H1 (cell line): ENCODE data around the gene ITGB1BP1. TPM values are rescaled to one million over a fixed set of nuclear protein-coding genes. Genes with fewer than 3 reads are reported as not detected.

Experiments
- CTCF ChIA-PET: fragments of 300-600 bp; sonication (Branson Sonifier 250); formaldehyde crosslinking; loops from one replicate; lab custom pipeline; 2021; ENCODE audit not compliant: partially characterized antibody; lab: Charles Lee
- POLR2A ChIA-PET: fragments of 300-600 bp; sonication (Branson Sonifier 250); formaldehyde crosslinking; loops from one replicate; lab custom pipeline; 2021; ENCODE audit warnings: inconsistent platforms; ENCODE audit not compliant: partially characterized antibody; lab: Charles Lee
- DNase-seq, 2 experiments: peaks; one replicate each; pipeline versions ENCODE4 v3.0.0 to v3.0.0-alpha.2; 2010 to 2022; ENCODE audit warnings: low spot score in 2 of 2, low read depth in 1 of 2, mixed read lengths in 1 of 2
- FAIRE-seq: peaks from 2 replicates; lab custom pipeline; 2011; peaks lifted over from hg19 to GRCh38; lab: Jason Lieb, UNC
- H2AFZ ChIP-seq: 2 replicates; pipeline ENCODE4 v1.8.1; 2012; ENCODE audit warnings: low read length, inconsistent platforms
- H2AK5ac ChIP-seq: 2 replicates; pipeline ENCODE4 v1.6.1; 2013; ENCODE audit warnings: low read depth, low read length
- H2BK120ac ChIP-seq: replicated peaks from 2 replicates; pipeline ENCODE3; 2013; ENCODE audit warnings: low read depth, low read length, inconsistent platforms
- H2BK12ac ChIP-seq: 2 replicates; pipeline ENCODE4 v1.6.1; 2013; ENCODE audit warnings: low read depth, low read length
- H2BK15ac ChIP-seq: 2 replicates; pipeline ENCODE4 v1.6.1; 2013; ENCODE audit warnings: low read length
- H2BK20ac ChIP-seq: 2 replicates; pipeline ENCODE4 v1.6.1; 2013; ENCODE audit warnings: low read length
- H2BK5ac ChIP-seq: 2 replicates; pipeline ENCODE4 v1.6.1; 2013; ENCODE audit warnings: low read depth, low read length
- H3K14ac ChIP-seq: 2 replicates; pipeline ENCODE4 v1.6.1; 2013; ENCODE audit warnings: inconsistent platforms; ENCODE audit not compliant: insufficient read length
- H3K18ac ChIP-seq: 2 replicates; pipeline ENCODE4 v1.6.1; 2013; ENCODE audit warnings: low read length; ENCODE audit errors: extremely low read depth
- H3K23ac ChIP-seq: 2 replicates; pipeline ENCODE4 v1.6.1; 2013; ENCODE audit warnings: inconsistent platforms; ENCODE audit not compliant: insufficient read length
- H3K23me2 ChIP-seq: 2 replicates; pipeline ENCODE4 v1.6.1; 2013; ENCODE audit warnings: low read depth, low read length
- H3K27ac ChIP-seq: 2 replicates; pipeline ENCODE4 v1.6.1; 2011; ENCODE audit warnings: low read depth, low read length, inconsistent platforms
- H3K27me3 ChIP-seq, 4 experiments: replicated peaks in 1 of 4; 1 replicate in 1 of 4; 2 replicates in 3 of 4; pipeline versions ENCODE4 v1.6.1 to v1.8.1; 2011 to 2013; ENCODE audit warnings: low read length in 3 of 4, mild to moderate bottlenecking in 3 of 4, inconsistent platforms in 2 of 4, mixed read lengths in 2 of 4, moderate library complexity in 1 of 4; ENCODE audit not compliant: control insufficient read depth in 3 of 4, insufficient read depth in 3 of 4; ENCODE audit errors: extremely low read depth in 1 of 4
- H3K36me3 ChIP-seq, 4 experiments: 2 replicates each; pipeline versions ENCODE4 v1.6.1 to v1.8.1; 2011 to 2013; ENCODE audit warnings: mild to moderate bottlenecking in 4 of 4, low read length in 3 of 4, moderate library complexity in 2 of 4, control low read depth in 1 of 4, inconsistent platforms in 1 of 4; ENCODE audit not compliant: insufficient read depth in 4 of 4, control insufficient read depth in 2 of 4
- H3K4ac ChIP-seq: replicated peaks from 2 replicates; pipeline ENCODE3; 2013; ENCODE audit warnings: low read length, low read depth, mixed read lengths, inconsistent platforms; ENCODE audit not compliant: insufficient read length
- H3K4me1 ChIP-seq, 4 experiments: replicated peaks in 1 of 4; 1 replicate in 1 of 4; 2 replicates in 3 of 4; pipeline versions ENCODE4 v1.6.1 to v1.8.1; 2011 to 2013; ENCODE audit warnings: low read length in 3 of 4, inconsistent platforms in 2 of 4, mixed read lengths in 1 of 4; ENCODE audit not compliant: insufficient read depth in 4 of 4, control insufficient read depth in 3 of 4
- H3K4me2 ChIP-seq, 2 experiments: 2 replicates each; pipeline versions ENCODE4 v1.6.1 to v1.8.1; 2011 to 2013; ENCODE audit warnings: low read depth in 2 of 2, low read length in 2 of 2, control low read depth in 1 of 2, inconsistent platforms in 1 of 2, mild to moderate bottlenecking in 1 of 2; ENCODE audit not compliant: insufficient read depth in 1 of 2
- H3K4me3 ChIP-seq, 4 experiments: fragments of 200-600, 300-600 bp in 1 of 4; sonication (generic), shearing (Covaris generic), sonication (Bioruptor Twin) in 1 of 4; 2 replicates each; pipeline versions ENCODE4 v1.5.1 to v1.8.1; 2011 to 2016; ENCODE audit warnings: low read length in 4 of 4, low read depth in 3 of 4, control low read depth in 2 of 4, inconsistent platforms in 2 of 4, mild to moderate bottlenecking in 2 of 4, mixed read lengths in 1 of 4, moderate library complexity in 1 of 4; ENCODE audit not compliant: insufficient read depth in 2 of 4; ENCODE audit errors: extremely low read depth in 1 of 4
- H3K56ac ChIP-seq: replicated peaks from 2 replicates; pipeline ENCODE3; 2013; ENCODE audit warnings: low read depth, mild to moderate bottlenecking, mixed read lengths, low read length, inconsistent platforms; ENCODE audit not compliant: insufficient read length
- H3K79me1 ChIP-seq: 2 replicates; pipeline ENCODE4 v1.6.1; 2013; ENCODE audit warnings: low read depth, low read length, control low read depth
- H3K79me2 ChIP-seq, 2 experiments: 2 replicates each; pipeline versions ENCODE4 v1.6.1 to v1.8.1; 2012 to 2013; ENCODE audit warnings: low read length in 2 of 2, mild to moderate bottlenecking in 2 of 2, inconsistent platforms in 1 of 2; ENCODE audit not compliant: insufficient read depth in 2 of 2, control insufficient read depth in 1 of 2
- H3K9ac ChIP-seq, 4 experiments: replicated peaks in 1 of 4; 1 replicate in 1 of 4; 2 replicates in 3 of 4; pipeline versions ENCODE4 v1.6.1 to v1.8.1; 2011 to 2013; ENCODE audit warnings: low read depth in 3 of 4, low read length in 3 of 4, control low read depth in 2 of 4, mild to moderate bottlenecking in 2 of 4, moderate library complexity in 2 of 4, inconsistent platforms in 1 of 4; ENCODE audit errors: extremely low read depth in 1 of 4
- H3K9me3 ChIP-seq, 2 experiments: 2 replicates each; pipeline versions ENCODE4 v1.6.1 to v1.8.1; 2012 to 2013; ENCODE audit warnings: mild to moderate bottlenecking in 2 of 2, moderate library complexity in 2 of 2, control low read depth in 1 of 2, inconsistent platforms in 1 of 2, low read depth in 1 of 2, low read length in 1 of 2, mixed read lengths in 1 of 2; ENCODE audit not compliant: insufficient read depth in 2 of 2
- H4K20me1 ChIP-seq, 2 experiments: replicated peaks in 1 of 2; 2 replicates each; pipeline versions ENCODE3 to v1.8.1; 2011 to 2013; ENCODE audit warnings: inconsistent platforms in 2 of 2, low read length in 2 of 2, mild to moderate bottlenecking in 1 of 2; ENCODE audit not compliant: insufficient read depth in 2 of 2, control insufficient read depth in 1 of 2
- H4K5ac ChIP-seq: 2 replicates; pipeline ENCODE4 v1.6.1; 2013; ENCODE audit warnings: low read length, low read depth, mixed read lengths, inconsistent platforms; ENCODE audit not compliant: insufficient read length
- H4K8ac ChIP-seq: 2 replicates; pipeline ENCODE4 v1.8.0; 2013; ENCODE audit warnings: mild to moderate bottlenecking, moderate library complexity, low read length, inconsistent platforms; ENCODE audit not compliant: insufficient read depth; ENCODE audit errors: extremely low read depth
- H4K91ac ChIP-seq: replicated peaks from 2 replicates; pipeline ENCODE3; 2013; ENCODE audit warnings: low read length, mixed read lengths, inconsistent platforms; ENCODE audit not compliant: insufficient read length
- CREB1 ChIP-seq: IDR thresholded peaks from 2 replicates; pipeline ENCODE4 v1.6.1; 2012; ENCODE audit warnings: inconsistent platforms
- WGBS, 2 experiments: shearing (Covaris generic) in 1 of 2; methylation state at CpG; one replicate each; pipeline versions ENCODE4 v1.1.6 to v1.1.7; 2013 to 2015; ENCODE audit warnings: low lambda C conversion rate in 2 of 2, mixed read lengths in 2 of 2, inconsistent platforms in 1 of 2, low coverage in 1 of 2, missing lambda C conversion rate in 1 of 2; ENCODE audit not compliant: insufficient replicate concordance in 2 of 2, insufficient coverage in 1 of 2, insufficient read length in 1 of 2; ENCODE audit errors: extremely low coverage in 1 of 2, missing lambda C conversion rate in 1 of 2; 5-methylcytosine and 5-hydroxymethylcytosine counted together
- polyA plus RNA-seq, 7 experiments: library from polyadenylated mRNA; depleted of rRNA in 3 of 7; stranded (reverse) in 5 of 7; unstranded in 2 of 7; fragments of >200 nt in 5 of 7; fragments of 200-250 nt in 2 of 7; gene quantifications; 1 replicate in 5 of 7; 2 replicates in 1 of 7; 4 replicates in 1 of 7; pipeline versions ENCODE4 v1.2.1 to v1.2.3, GENCODE V29; 2011 to 2013; ENCODE audit warnings: missing spikeins in 2 of 7, mixed read lengths in 2 of 7
- total RNA-seq: library from RNA; stranded (reverse); fragmentation: NEBNext Ultra II Directional; extraction: Animal tissue kit (Norgen Biotek cat#: 25700); gene quantifications from 2 replicates; pipeline ENCODE4 v1.2.1, GENCODE V29; 2021

The ITGB1BP1 gene
- total and polyA plus RNA-seq, 2 of the 8 experiments (the other 6 are each of a cell fraction or from before 2014, with no cell fraction given), result 16.1 to 45.4 TPM

DNA sequence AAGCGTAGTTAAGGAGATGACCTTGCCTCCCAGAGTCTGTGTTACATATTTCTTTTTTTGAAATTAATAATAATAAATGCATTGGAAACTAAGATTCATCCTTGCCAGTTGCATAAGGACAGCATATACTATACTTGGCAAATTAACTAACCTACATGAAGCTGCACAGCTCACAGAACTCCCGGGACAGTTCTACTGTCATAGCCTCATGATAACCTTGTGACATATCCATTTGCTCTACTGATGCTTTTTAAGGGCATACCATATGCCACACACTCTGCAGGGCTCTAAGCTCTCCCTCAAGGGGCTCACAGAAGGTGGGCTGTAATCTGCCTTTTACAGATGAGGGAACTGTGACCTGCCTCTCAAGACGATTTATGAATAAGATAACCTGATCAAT lies 3.8 kb downstream of the ITGB1BP1 start:
- H2BK15ac ChIP-seq, result no peak overlapping the region
- DNase-seq (no peak), FAIRE-seq (no peak)
- H3K27me3 ChIP-seq, result peaks cover 0 to 9% (median 4%) of the 10 kb centered on the region in 4 experiments; a peak in 4 of 7 replicates
- no peak overlapping the region for H2BK120ac ChIP-seq
- H2BK12ac ChIP-seq, result no peak overlapping the region
- H2BK20ac ChIP-seq, result no peak overlapping the region
- H4K8ac ChIP-seq, result no peak overlapping the region
- no peaks in the 10 kb centered on the region for H3K36me3 ChIP-seq
- 88% methylated on average over 3 of the region's 3 CpGs; no CpG with 5 or more reads in 1 of the 2 experiments for WGBS, 2 experiments
- no peak overlapping the region for H3K9ac ChIP-seq
- no peak overlapping the region for H3K4ac ChIP-seq
- H3K27ac ChIP-seq, result no peak overlapping the region
- no peaks in the 10 kb centered on the region for H3K9me3 ChIP-seq
- no peak overlapping the region for H4K5ac ChIP-seq
- peaks cover 10% of the 10 kb centered on the region for H3K79me1 ChIP-seq
- ChIA-PET POLR2A (interaction anchor here (1.5 kb wide), 1 partner anchor 18 kb away, joined by 3 read pairs; no protein-coding TSS in a partner anchor), CTCF (interaction anchor here (0.7 to 1.3 kb wide), 5 partner anchors 9 to 278 kb away, joined by 3 to 4 read pairs (median 3); no protein-coding TSS in a partner anchor)
- H3K56ac ChIP-seq, result no peak overlapping the region
- no peak overlapping the region for H3K4me3 ChIP-seq
- H3K18ac ChIP-seq, result no peak overlapping the region
- no peak overlapping the region for H3K23ac ChIP-seq
- peaks cover 12% of the 10 kb centered on the region for H3K23me2 ChIP-seq
- H3K4me1 ChIP-seq, result peaks cover 4 to 9% (median 7%) of the 10 kb centered on the region in 4 experiments; a peak in 5 of 7 replicates
- H2BK5ac ChIP-seq, result no peak overlapping the region
- H3K4me2 ChIP-seq, result no peak overlapping the region
- peaks cover 0 to 12% of the 10 kb centered on the region in 2 experiments; a peak in 3 of 4 replicates for H3K79me2 ChIP-seq
- H2AK5ac ChIP-seq, result no peak overlapping the region
- H4K91ac ChIP-seq, result no peak overlapping the region
- H4K20me1 ChIP-seq, result peaks cover 0 to 3% of the 10 kb centered on the region in 2 experiments
- no peak overlapping the region for H3K14ac ChIP-seq
- no peak overlapping the region for H2AFZ ChIP-seq
- TF ChIP-seq CREB1, result no peak
